ENCODE results near the gene TBC1D20. TPM values are rescaled to one million over a fixed set of nuclear protein-coding genes. Genes with fewer than 3 reads are reported as not detected.
"Not testable (repeated sequence)": the region's sequence is repeated elsewhere in the genome, so short reads cannot be mapped to it uniquely, and the experiment has no call there.

The TBC1D20 gene
- total RNA-seq, 1 donor from 2014 or later: 39.6 TPM

DNA sequence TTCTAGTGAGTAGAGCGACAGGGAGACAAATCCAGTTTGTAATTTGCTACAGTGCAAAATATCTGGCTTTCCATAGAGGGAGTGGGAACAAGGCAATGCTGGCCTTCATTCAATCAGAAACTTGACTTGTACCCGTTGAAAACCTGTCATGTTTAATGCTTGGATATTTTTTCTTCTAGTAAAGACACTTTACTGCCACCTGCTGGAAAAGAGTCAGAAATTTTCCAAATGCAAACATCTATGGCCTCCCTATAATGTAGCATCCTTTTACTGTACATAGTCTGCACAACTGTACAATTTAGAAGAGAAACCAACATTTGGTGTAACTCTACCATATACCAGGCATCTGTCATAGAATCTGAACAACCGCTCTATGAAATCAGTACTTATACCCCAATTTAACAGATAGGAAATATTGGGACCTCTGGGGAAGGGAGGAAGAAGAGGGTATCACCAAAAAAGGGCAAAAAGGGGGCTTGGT, 16.7 kb upstream of the TBC1D20 start:
- Mint-ChIP-seq H3K27me3 (ENCODE audit: unreplicated experiment) (no peaks in the 10 kb centered on the region), H3K4me3 (ENCODE audit: unreplicated experiment) (no peak overlapping the region), H3K27ac (ENCODE audit: unreplicated experiment) (peak overlapping the region; percentile 76), H3K36me3 (ENCODE audit: unreplicated experiment) (peaks cover 6% of the 10 kb centered on the region), H3K4me1 (ENCODE audit: low read depth, unreplicated experiment) (peaks cover 5% of the 10 kb centered on the region), H3K9me3 (ENCODE audit: unreplicated experiment) (peaks cover 5% of the 10 kb centered on the region)
- TF ChIP-seq, protein P1, sequence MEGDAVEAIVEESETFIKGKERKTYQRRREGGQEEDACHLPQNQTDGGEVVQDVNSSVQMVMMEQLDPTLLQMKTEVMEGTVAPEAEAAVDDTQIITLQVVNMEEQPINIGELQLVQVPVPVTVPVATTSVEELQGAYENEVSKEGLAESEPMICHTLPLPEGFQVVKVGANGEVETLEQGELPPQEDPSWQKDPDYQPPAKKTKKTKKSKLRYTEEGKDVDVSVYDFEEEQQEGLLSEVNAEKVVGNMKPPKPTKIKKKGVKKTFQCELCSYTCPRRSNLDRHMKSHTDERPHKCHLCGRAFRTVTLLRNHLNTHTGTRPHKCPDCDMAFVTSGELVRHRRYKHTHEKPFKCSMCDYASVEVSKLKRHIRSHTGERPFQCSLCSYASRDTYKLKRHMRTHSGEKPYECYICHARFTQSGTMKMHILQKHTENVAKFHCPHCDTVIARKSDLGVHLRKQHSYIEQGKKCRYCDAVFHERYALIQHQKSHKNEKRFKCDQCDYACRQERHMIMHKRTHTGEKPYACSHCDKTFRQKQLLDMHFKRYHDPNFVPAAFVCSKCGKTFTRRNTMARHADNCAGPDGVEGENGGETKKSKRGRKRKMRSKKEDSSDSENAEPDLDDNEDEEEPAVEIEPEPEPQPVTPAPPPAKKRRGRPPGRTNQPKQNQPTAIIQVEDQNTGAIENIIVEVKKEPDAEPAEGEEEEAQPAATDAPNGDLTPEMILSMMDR (IDR thresholded peaks at IDR 0.05; ENCODE audit: partially characterized antibody, unreplicated experiment): peak; percentile 81
- no peak for DNase-seq

DNA sequence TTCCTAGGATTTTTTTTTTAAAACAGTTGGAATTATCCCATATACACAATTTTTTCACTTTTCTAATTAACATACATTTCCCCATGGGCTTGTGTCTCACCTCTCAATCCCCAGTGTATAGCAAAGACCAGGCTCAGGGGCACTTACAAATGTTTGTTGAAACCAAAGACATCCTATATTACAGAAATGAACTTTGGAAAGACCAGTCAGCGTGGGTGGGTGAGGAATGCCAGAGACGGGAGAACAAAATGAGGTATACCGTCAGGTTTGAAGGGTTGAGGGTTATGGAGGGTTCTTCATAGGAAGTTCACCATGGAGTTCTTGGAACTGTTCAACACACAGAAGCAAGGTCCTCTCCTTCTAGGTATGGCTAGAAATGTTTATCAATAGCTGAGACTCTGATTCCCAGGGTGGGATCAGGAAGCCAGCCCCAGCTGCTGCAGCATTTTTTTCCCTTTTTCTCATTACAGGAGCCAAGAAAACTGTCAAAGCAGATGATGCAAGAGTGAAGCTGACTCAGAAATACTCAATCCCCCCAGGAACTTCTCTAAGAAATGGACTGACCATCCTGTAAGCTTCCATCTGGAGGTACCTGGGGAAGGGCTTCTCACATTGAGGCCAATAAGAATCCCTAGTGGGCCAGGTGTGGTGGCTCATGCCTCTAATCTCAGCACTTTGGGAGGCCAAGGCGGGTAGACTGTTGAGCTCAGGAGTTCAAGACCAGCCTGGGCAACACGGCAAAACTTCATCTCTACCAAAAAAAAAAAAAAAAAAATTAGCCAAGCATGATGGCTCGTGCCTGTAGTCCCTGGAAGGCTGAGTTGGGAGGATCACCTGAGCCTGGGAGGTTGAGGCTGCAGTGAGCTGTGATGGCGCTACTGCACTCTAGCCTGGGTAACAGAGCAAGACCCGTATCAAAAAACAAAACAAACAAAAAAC, 15.9 kb upstream of the TBC1D20 start:
- peaks cover 2% of the 10 kb centered on the region for H3K27me3 Mint-ChIP-seq (ENCODE audit: unreplicated experiment)
- H3K4me3 Mint-ChIP-seq (ENCODE audit: unreplicated experiment): no peak overlapping the region
- TF ChIP-seq, protein P1 (IDR thresholded peaks at IDR 0.05; ENCODE audit: partially characterized antibody, unreplicated experiment): no peak
- no peak for DNase-seq
- peaks cover 12% of the 10 kb centered on the region for H3K36me3 Mint-ChIP-seq (ENCODE audit: unreplicated experiment)
- H3K4me1 Mint-ChIP-seq (ENCODE audit: low read depth, unreplicated experiment): peaks cover 5% of the 10 kb centered on the region
- peak overlapping the region; percentile 76 for H3K27ac Mint-ChIP-seq (ENCODE audit: unreplicated experiment)
- H3K9me3 Mint-ChIP-seq (ENCODE audit: unreplicated experiment): peaks cover 6% of the 10 kb centered on the region

DNA sequence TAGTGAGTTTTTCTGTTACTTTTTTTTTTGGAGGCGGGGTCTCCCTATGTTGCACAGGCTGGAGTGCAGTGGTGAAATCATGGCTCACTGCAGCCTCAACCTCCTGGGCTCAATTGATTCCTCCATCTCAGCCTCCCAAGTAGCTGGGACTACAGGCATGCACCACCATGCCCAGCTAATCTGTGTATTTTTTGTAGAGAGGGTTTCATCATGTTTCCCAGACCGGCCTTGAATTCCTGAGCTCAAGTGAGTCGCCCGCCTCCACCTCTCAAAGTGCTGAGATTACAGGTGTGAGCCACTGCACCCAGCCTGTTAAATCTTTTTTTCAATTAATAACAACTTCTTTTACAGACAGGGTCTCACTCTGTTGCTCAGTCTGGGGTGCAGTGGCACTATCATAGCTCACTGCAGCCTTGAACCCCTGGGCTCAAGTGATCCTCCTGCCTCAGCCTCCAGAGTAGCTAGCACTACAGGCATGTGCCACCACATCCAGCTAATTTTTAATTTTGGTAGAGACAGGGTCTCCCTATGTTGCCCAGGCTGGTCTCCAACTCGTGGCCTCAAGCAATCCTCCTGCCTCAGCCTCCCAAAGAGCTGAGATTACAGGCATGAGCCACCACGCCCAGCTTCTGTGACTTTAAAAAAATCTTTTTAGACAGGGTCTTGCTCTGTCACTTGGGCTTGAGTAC, 14.4 kb upstream of the TBC1D20 start:
- not testable (repeated sequence) for DNase-seq; H3K27ac Mint-ChIP-seq (ENCODE audit: unreplicated experiment); H3K4me1 Mint-ChIP-seq (ENCODE audit: low read depth, unreplicated experiment); H3K4me3 Mint-ChIP-seq (ENCODE audit: unreplicated experiment); H3K27me3 Mint-ChIP-seq (ENCODE audit: unreplicated experiment)
- peaks cover 26% of the 10 kb centered on the region for H3K36me3 Mint-ChIP-seq (ENCODE audit: unreplicated experiment)
- H3K9me3 Mint-ChIP-seq (ENCODE audit: unreplicated experiment): peaks cover 15% of the 10 kb centered on the region

DNA sequence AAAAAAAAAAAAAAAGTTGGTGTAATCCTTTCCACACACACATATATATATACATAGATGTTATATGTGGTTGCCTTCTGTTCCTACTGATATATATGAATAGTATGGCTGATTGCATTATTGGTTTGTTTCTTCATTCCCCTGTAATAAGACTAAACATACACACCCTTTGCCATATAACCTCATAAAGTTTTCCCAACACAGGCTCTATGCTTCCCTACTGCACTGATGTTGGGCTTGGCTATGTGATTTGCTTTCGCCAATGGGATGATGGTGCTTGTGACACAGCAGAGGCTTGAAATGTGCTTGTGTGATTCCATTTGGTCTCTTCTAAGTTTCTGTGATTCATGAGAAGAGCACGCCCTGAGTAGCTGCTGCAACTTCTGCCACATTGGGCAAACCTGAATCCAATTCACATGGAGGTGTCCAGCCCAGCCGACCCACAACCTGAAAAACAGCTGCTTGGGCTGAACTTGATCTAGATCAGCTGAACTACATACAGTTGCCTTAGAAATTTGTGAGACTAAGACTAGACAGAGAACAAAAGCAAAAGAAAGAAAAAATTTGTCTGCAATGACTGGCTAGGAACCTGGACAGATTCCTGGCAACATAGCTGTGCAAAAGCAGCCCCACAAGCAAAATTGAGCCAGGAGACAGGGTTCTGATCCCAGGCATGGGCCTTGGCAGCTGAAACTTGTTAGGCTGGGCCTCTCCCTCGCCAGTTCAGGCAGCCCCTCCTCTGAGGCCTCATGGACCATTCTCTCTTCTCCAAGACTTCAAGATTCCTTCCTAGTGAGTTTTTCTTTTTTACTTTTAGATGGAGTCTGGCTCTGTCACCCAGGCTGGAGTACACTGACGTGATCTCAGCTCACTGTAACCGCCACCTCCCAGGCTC, 13.4 kb upstream of the TBC1D20 start:
- peaks cover 15% of the 10 kb centered on the region for H3K9me3 Mint-ChIP-seq (ENCODE audit: unreplicated experiment)
- peaks cover 5% of the 10 kb centered on the region for H3K4me1 Mint-ChIP-seq (ENCODE audit: low read depth, unreplicated experiment)
- no peak overlapping the region for H3K4me3 Mint-ChIP-seq (ENCODE audit: unreplicated experiment)
- peaks cover 5% of the 10 kb centered on the region for H3K27me3 Mint-ChIP-seq (ENCODE audit: unreplicated experiment)
- no peak overlapping the region for H3K27ac Mint-ChIP-seq (ENCODE audit: unreplicated experiment)
- DNase-seq: no peak
- TF ChIP-seq, protein P1 (IDR thresholded peaks at IDR 0.05; ENCODE audit: partially characterized antibody, unreplicated experiment): no peak
- peaks cover 28% of the 10 kb centered on the region for H3K36me3 Mint-ChIP-seq (ENCODE audit: unreplicated experiment)

DNA sequence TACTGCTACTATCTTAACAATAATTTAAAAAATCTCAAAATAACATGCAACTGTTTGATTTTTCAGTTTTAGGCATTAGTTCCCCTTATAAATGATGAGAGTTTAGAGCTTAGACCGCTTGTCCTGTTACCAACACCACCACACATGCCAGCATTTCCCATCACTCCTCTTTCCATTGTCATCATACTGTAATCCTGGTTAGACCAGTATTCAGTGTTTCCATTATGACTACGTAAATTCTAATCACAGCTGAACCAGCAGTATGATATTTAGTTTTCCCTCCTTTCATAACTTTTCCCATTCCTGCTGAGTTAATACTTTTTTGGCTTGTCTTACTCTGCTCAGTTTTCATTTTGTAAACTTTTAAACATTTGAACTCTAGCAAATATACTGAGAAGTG, 12.2 kb upstream of the TBC1D20 start:
- Mint-ChIP-seq H3K4me3 (ENCODE audit: unreplicated experiment) (no peak overlapping the region), H3K27me3 (ENCODE audit: unreplicated experiment) (peaks cover 5% of the 10 kb centered on the region), H3K27ac (ENCODE audit: unreplicated experiment) (no peak overlapping the region), H3K9me3 (ENCODE audit: unreplicated experiment) (peaks cover 16% of the 10 kb centered on the region), H3K4me1 (ENCODE audit: low read depth, unreplicated experiment) (peaks cover 5% of the 10 kb centered on the region), H3K36me3 (ENCODE audit: unreplicated experiment) (peaks cover 34% of the 10 kb centered on the region)
- no peak for DNase-seq
- TF ChIP-seq, protein P1 (IDR thresholded peaks at IDR 0.05; ENCODE audit: partially characterized antibody, unreplicated experiment): no peak
